ENCODE data around the gene IGF1R. TPM values are rescaled to one million over a fixed set of nuclear protein-coding genes. Genes with fewer than 3 reads are reported as not detected.

Gene IGF1R
- total RNA-seq, 1 donor from 2014 or later: 29.2 TPM

GRCh38 chr15:98794748-98795147, 146.4 kb downstream of the IGF1R start:
- no peak for DNase-seq (ENCODE audit: low spot score)

GRCh38 chr15:98795980-98796379, 147.6 kb downstream of the IGF1R start:
- DNase-seq (ENCODE audit: low spot score): no peak

- DNase-seq (ENCODE audit: low spot score): no peak
These were observed 148.5 kb downstream of the IGF1R start for GRCh38 chr15:98796685-98797357.

DNA sequence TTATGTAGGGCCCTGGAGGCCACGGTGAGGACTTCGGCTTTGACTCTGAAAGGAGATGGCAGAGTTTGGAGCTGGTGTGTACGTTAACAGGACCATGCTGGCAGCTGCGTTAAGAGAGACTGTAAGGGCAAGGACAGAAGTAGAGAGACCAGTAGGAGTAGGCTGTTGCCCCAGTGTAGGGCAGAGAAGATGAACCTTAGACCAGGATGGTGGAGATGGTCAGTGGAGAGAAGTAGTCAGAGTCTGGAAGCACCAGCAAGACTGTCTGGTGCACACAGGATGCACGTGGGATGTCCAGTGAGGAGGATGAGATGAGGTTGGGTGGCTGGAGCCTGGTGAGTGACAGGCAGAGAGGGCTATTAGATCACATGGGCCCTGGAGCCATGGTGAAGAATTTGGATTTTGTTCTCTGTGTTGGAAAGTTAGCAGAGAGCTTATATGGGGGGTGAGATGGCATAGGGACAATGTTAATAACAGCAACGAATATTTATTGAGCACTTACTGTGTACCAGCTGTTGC, 150.1 kb downstream of the IGF1R start:
- DNase-seq (ENCODE audit: low spot score): no peak

DNA sequence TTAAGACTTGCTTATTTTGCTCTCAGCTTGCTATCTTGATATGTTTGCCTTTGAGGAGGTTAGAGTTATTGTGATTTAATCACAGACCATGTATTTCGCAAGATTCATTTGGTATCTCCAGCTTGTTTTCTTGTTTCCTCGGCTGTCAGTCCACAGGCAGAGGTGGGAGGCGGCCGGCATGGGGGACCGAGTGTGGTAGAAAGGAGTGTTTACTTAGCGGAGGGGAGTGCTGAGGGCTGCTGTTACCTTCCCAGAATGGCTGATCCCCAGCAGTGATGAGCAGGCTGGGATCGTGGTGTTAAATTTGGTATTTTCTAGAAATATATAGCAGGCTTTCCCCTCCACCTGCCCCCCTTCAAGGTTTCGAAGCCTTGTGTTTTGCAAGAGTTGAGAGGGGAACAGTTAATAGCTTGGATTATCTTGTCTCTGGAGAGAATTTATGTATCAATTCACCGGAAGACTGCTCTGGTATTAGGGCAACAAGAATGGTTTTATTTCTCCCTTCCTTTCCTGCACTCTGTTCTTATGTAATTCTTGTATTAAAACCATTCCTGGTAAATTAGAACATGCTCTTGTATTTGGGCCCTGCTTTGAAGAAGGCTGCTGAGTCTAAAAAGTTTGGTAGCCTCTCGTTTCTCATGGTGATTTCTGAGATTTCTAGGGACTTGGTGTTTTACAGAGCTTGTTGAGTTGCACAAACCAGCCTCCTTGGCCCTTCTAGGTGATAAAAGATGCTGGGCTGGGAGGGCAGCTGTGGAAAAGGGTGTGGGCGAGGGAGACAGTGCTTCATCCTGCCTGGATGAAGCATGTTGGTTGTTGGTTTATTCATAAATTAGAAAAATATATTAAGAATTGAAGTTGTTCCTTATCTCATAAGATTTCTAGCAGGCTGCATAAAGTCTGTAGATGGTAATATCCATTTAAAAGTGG, 151.4 kb downstream of the IGF1R start:
- DNase-seq (ENCODE audit: low spot score): no peak

GRCh38 chr15:98800437-98801233, 152.3 kb downstream of the IGF1R start:
- DNase-seq (ENCODE audit: low spot score): no peak

DNA sequence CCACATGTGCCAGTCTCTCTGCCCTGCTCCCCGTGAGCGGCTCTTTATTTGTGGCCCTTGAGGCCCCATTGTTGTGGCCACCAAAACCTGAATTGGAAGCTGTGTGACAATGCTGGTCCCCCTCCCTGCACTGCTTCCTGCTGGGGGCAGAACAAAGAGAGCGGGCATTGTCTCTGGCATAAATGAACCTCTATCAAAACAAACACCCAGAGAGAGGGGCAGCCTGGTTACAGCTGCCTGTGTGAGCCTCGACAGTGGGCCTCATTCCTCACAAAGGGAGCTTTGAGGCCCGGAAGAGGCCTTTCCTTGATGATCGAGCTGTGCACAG, 152.9 kb downstream of the IGF1R start:
- DNase-seq (ENCODE audit: low spot score): no peak

DNA sequence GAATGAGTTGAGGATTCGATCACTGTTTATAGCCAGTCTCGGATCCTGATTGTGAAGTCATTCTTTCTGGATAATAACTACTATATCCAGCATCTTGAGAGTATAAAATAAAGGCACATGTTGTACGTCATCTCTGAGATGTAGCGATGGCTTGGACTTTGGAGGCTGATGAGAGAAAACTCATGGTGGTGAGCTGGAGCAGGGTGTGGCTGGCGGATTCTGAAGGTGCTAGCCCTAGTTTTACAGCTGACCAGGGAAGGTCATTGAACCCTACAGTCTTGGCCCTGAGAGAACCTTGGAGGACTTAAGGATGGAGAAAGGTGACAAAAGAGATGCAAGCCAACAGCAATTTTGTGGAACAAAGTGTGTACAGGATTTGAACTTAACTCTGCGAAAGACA, 153.8 kb downstream of the IGF1R start:
- no peak for DNase-seq (ENCODE audit: low spot score)

GRCh38 chr15:98803228-98804056, 155.1 kb downstream of the IGF1R start:
- no peak for DNase-seq (ENCODE audit: low spot score)

DNA sequence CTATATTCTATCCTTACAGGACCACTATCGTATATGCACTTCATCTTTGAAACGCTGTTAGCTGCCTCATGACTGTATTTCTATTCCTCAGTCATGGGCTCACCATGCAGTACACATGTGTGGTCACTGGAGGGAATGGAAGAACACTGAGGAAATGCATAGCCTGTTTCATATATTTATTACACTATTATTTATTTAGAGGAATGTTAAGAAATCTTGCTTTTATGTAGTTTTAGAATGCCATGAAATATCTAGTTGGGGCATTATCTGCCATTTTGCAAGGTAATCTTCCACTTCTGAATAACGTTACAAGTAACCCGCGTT, 155.7 kb downstream of the IGF1R start:
- no peak for DNase-seq (ENCODE audit: low spot score)

- DNase-seq (ENCODE audit: low spot score): no peak
These were observed 157.3 kb downstream of the IGF1R start for GRCh38 chr15:98805434-98806274.

DNA sequence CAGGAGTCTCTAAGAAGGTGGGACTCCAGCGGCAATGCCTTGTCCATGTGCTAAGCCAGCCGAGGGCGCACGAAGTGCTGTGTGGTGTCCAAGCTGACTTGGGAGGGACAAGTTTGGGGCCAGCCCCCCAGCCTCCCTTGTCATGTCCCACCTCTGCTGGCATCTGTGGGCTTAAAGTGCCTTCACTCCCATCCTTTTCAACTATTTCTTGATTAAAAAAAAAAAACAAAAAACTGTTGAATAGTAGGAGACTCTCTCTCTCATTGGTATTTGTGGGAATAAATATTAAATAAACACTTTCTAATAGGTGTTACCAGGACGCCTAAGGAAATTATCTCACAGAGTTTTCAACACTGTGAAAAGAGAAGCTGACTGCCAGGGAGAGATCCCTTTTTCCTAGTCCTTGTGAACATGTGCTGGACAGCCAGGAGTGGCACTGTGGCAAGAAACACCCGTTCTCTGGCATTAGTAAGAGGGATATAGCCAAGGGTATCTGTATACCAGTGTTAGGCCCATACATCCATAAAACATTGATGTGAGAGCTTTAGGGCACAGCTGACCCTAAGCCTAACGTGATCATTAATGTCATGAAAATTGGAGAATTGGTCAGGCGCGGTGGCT, 158.0 kb downstream of the IGF1R start:
- DNase-seq (ENCODE audit: low spot score): no peak

- no peak for DNase-seq (ENCODE audit: low spot score)
These were observed 158.9 kb downstream of the IGF1R start for GRCh38 chr15:98807262-98807661.

- no peak for DNase-seq (ENCODE audit: low spot score)
These were observed 160.9 kb downstream of the IGF1R start for GRCh38 chr15:98809273-98809672.

- no peak for DNase-seq (ENCODE audit: low spot score)
These were observed 164.5 kb downstream of the IGF1R start for GRCh38 chr15:98812716-98813446.

DNA sequence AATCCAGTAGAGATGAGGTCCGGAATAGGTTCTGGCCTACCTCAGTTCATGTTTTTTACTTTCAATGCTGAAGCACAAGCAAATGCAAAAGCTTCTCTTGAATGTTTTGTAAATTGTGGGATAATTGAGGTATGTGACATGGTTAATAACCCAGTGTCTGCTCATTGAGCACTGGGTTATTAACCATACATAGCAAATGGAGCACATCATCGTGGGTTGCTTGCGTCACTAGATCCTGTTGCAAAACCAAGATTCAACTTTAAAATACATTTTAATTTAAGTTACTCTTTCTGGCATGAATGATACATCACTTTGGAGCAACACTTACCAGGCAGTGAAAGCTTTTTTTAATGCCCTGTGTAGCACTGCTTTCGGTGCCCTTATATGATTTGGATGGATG, 165.6 kb downstream of the IGF1R start:
- DNase-seq (ENCODE audit: low spot score): no peak

GRCh38 chr15:98815207-98815606, 166.9 kb downstream of the IGF1R start:
- no peak for DNase-seq (ENCODE audit: low spot score)

- DNase-seq (ENCODE audit: low spot score): no peak
These were observed 169.4 kb downstream of the IGF1R start for GRCh38 chr15:98817745-98818144.

GRCh38 chr15:98823012-98823458, 174.7 kb downstream of the IGF1R start:
- DNase-seq (ENCODE audit: low spot score): no peak

Measured in mesenteric fat pad (tissue), 1 donor.